Measurements from ENCODE around the gene PRKCZ. TPM values are rescaled to one million over a fixed set of nuclear protein-coding genes. Genes with fewer than 3 reads are reported as not detected.

The PRKCZ gene
- total RNA-seq, 2 experiments from 2014 or later: 8.0 to 10.0 TPM

DNA sequence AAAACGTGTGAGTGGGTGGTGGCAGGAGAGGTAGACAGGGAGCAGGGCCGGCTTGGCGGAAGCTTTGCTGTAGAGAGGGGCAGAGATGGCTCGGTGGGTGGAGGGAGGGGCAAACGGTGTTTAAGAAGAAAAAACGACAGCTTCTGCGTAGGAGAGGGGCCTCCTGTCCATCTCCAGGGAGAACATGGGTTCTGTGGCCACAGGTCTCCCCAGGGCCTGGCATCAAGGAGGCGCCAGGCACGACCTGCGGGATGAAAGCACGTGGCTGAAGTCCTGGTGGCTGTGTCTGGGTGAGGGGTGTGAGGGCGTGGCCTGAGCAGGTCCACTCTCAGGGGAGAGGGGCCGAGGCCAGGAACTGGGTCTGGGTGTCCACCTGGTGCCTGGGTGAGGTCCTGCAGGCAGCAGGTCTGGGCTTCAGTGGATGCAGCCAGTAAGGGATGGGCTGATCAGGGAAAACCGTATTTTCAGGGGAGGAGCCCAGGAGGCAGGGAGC, 940 bp upstream of the PRKCZ start:
- Histone ChIP-seq H3K36me3 (ENCODE audit: insufficient read depth, low read length) (no peaks in the 10 kb centered on the region), H3K9me3 (ENCODE audit: low read length) (no peaks in the 10 kb centered on the region), H3K9me2 (ENCODE audit: insufficient read depth, low read length) (no peaks in the 10 kb centered on the region), H3K4me1 (ENCODE audit: insufficient read depth, low read length, poor library complexity, severe bottlenecking) (peaks cover 7% of the 10 kb centered on the region), H4K20me1 (ENCODE audit: insufficient read depth, low read length) (no peaks in the 10 kb centered on the region; the same call in 1 of the 2 replicates), H2AFZ (ENCODE audit: low read length) (peak overlapping the region; percentile 85), H3K4me3 (ENCODE audit: low read depth, low read length, poor library complexity, severe bottlenecking) (peak overlapping the region; percentile 73), H3K79me2 (ENCODE audit: insufficient read depth, low read depth, low read length) (no peaks in the 10 kb centered on the region), H3K27ac (ENCODE audit: low read depth, low read length, poor library complexity, severe bottlenecking) (no peak overlapping the region), H3K4me2 (ENCODE audit: low read length) (peak overlapping the region; percentile 95)
- DNase-seq (ENCODE audit: low spot score): peak; percentile 15
- ChIA-PET POLR2A (no interaction called here), CTCF (ENCODE audit: unreplicated experiment) (no interaction called here)
- no TSS peak for BruUV-seq (replicated peaks)
- TF ChIP-seq, protein P1, sequence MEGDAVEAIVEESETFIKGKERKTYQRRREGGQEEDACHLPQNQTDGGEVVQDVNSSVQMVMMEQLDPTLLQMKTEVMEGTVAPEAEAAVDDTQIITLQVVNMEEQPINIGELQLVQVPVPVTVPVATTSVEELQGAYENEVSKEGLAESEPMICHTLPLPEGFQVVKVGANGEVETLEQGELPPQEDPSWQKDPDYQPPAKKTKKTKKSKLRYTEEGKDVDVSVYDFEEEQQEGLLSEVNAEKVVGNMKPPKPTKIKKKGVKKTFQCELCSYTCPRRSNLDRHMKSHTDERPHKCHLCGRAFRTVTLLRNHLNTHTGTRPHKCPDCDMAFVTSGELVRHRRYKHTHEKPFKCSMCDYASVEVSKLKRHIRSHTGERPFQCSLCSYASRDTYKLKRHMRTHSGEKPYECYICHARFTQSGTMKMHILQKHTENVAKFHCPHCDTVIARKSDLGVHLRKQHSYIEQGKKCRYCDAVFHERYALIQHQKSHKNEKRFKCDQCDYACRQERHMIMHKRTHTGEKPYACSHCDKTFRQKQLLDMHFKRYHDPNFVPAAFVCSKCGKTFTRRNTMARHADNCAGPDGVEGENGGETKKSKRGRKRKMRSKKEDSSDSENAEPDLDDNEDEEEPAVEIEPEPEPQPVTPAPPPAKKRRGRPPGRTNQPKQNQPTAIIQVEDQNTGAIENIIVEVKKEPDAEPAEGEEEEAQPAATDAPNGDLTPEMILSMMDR (conservative IDR thresholded peaks at IDR 0.05; ENCODE audit: low read length): no peak
- no peak for TF ChIP-seq EZH2phosphoT487 (IDR thresholded peaks at IDR 0.05; ENCODE audit: borderline replicate concordance, low read depth, low read length)
- intact Hi-C loops (cut with micrococcal nuclease; ENCODE audit: unreplicated experiment): loop anchor here (5.0 kb wide), 1 partner anchor 107 kb away; no protein-coding TSS in a partner anchor

DNA sequence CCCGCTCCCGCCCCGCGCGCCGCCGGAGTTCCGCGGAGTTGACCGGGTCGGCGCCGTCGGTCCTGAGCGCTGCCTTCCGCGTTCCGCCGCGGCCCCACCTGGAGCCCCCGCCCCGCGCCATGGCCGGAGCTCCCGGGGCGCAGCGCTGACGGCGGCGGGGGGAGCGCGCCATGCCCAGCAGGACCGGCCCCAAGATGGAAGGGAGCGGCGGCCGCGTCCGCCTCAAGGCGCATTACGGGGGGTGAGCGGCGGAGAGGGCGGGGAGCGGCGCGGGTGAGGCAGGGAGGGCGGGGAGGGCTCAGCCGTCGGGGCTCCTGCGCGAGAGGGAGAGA, 216 bp downstream of the PRKCZ start:
- no peaks in the 10 kb centered on the region for H3K79me2 ChIP-seq (ENCODE audit: insufficient read depth, low read depth, low read length)
- no peak overlapping the region for H3K27ac ChIP-seq (ENCODE audit: low read depth, low read length, poor library complexity, severe bottlenecking)
- peak overlapping the region; percentile 75 for H2AFZ ChIP-seq (ENCODE audit: low read length)
- no TSS peak for BruUV-seq (replicated peaks)
- H3K9me2 ChIP-seq (ENCODE audit: insufficient read depth, low read length): no peaks in the 10 kb centered on the region
- intact Hi-C loops (cut with micrococcal nuclease; ENCODE audit: unreplicated experiment): no loop called here
- H3K36me3 ChIP-seq (ENCODE audit: insufficient read depth, low read length): no peaks in the 10 kb centered on the region
- H3K4me1 ChIP-seq (ENCODE audit: insufficient read depth, low read length, poor library complexity, severe bottlenecking): peaks cover 7% of the 10 kb centered on the region
- DNase-seq (ENCODE audit: low spot score): no peak
- peak overlapping the region; percentile 67 for H3K4me2 ChIP-seq (ENCODE audit: low read length)
- POLR2A ChIA-PET: no interaction called here
- no peaks in the 10 kb centered on the region; the same call in 1 of the 2 replicates for H4K20me1 ChIP-seq (ENCODE audit: insufficient read depth, low read length)
- TF ChIP-seq, protein P1 (conservative IDR thresholded peaks at IDR 0.05; ENCODE audit: low read length): no peak
- TF ChIP-seq EZH2phosphoT487 (IDR thresholded peaks at IDR 0.05; ENCODE audit: borderline replicate concordance, low read depth, low read length): no peak
- peak overlapping the region; percentile 73 for H3K4me3 ChIP-seq (ENCODE audit: low read depth, low read length, poor library complexity, severe bottlenecking)
- CTCF ChIA-PET (ENCODE audit: unreplicated experiment): no interaction called here
- no peaks in the 10 kb centered on the region for H3K9me3 ChIP-seq (ENCODE audit: low read length)

DNA sequence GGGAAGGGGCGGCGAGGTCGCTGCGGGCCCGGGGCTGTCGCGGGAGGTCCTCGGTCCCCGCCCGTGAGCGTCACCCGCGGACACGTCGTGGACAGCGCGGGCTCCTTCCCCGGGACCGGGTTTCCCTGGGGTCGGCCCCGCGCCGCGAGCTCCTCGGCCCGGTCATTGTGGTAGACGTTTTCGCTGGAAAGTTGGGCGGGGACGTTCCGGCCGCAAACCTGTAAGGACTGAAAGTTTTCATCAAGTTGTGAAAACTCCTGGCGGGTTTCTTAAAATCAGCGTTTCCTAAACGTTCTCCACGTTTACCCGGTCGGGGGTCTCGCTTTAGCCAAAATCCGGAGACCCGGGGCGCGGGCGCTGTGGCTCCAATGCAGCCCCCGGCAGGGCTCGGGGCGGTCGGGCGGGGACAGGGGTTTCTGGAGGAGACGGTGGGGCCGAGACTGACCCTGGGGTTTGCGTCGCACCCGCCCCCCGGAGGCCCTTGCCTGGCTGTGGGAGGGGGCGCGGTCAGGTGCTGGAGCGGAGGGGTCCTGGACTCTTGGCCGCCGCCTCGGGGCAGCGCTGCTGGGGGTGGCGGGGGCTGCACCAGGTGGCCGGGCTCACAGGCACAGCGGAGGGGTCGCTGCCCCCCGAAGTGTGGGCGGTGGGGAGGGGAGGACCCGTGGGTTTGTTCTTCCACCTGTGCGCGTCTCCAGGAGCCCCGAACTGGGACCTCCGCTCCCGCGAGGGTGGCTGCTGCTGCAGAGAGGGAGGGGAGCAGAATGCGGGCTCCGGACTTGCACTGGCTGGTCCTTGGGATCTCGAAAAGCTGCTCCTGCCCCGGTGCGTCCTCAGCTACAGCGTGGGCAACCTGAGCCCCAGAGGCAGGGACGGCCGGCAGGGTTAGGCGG, 827 bp downstream of the PRKCZ start:
- CTCF ChIA-PET (ENCODE audit: unreplicated experiment): no interaction called here
- intact Hi-C loops (cut with micrococcal nuclease; ENCODE audit: unreplicated experiment): no loop called here

More for the DNA sequence above, 827 bp downstream of the PRKCZ start:
- TF ChIP-seq EZH2phosphoT487 (IDR thresholded peaks at IDR 0.05; ENCODE audit: borderline replicate concordance, low read depth, low read length): no peak
- TF ChIP-seq, protein P1 (conservative IDR thresholded peaks at IDR 0.05; ENCODE audit: low read length): no peak
- DNase-seq (ENCODE audit: low spot score): no peak
- no peak overlapping the region for H3K27ac ChIP-seq (ENCODE audit: low read depth, low read length, poor library complexity, severe bottlenecking)
- H3K4me2 ChIP-seq (ENCODE audit: low read length): peak overlapping the region; percentile 67
- H3K79me2 ChIP-seq (ENCODE audit: insufficient read depth, low read depth, low read length): no peaks in the 10 kb centered on the region
- peaks cover 7% of the 10 kb centered on the region for H3K4me1 ChIP-seq (ENCODE audit: insufficient read depth, low read length, poor library complexity, severe bottlenecking)
- no peaks in the 10 kb centered on the region; the same call in 1 of the 2 replicates for H4K20me1 ChIP-seq (ENCODE audit: insufficient read depth, low read length)
- POLR2A ChIA-PET: no interaction called here
- H3K36me3 ChIP-seq (ENCODE audit: insufficient read depth, low read length): no peaks in the 10 kb centered on the region
- peak overlapping the region; percentile 75 for H2AFZ ChIP-seq (ENCODE audit: low read length)
- H3K9me2 ChIP-seq (ENCODE audit: insufficient read depth, low read length): no peaks in the 10 kb centered on the region
- no TSS peak for BruUV-seq (replicated peaks)
- peak overlapping the region; percentile 73 for H3K4me3 ChIP-seq (ENCODE audit: low read depth, low read length, poor library complexity, severe bottlenecking)
- H3K9me3 ChIP-seq (ENCODE audit: low read length): no peaks in the 10 kb centered on the region
